ENCODE results near the gene P3R3URF.

P3R3URF gene

GRCh38 chr1:46210561-46210960, 34.3 kb upstream of the P3R3URF start:
- no peaks in the 10 kb centered on the region for H3K9me3 ChIP-seq (ENCODE audit: control insufficient read depth, insufficient read depth, low read length)
- no peak overlapping the region for H3K4me3 ChIP-seq (ENCODE audit: low read length)
- H3K27ac ChIP-seq (ENCODE audit: low read length) = no peak overlapping the region
- no peak for DNase-seq (ENCODE audit: low read depth, low spot score)
- 0 out of 2 replicates have a peak, but pooled peaks cover 2% of the 10 kb centered on the region for H3K4me1 ChIP-seq (ENCODE audit: control insufficient read depth, insufficient read depth, low read length)
- H3K27me3 ChIP-seq (ENCODE audit: control insufficient read depth, insufficient read depth, low read length) = no peaks in the 10 kb centered on the region
- no peaks in the 10 kb centered on the region for H3K36me3 ChIP-seq (ENCODE audit: control insufficient read depth, insufficient read depth, low read length)
- WGBS (ENCODE audit: insufficient coverage, insufficient read length) = no CpG with 5 or more reads among the region's 3 CpGs

DNA sequence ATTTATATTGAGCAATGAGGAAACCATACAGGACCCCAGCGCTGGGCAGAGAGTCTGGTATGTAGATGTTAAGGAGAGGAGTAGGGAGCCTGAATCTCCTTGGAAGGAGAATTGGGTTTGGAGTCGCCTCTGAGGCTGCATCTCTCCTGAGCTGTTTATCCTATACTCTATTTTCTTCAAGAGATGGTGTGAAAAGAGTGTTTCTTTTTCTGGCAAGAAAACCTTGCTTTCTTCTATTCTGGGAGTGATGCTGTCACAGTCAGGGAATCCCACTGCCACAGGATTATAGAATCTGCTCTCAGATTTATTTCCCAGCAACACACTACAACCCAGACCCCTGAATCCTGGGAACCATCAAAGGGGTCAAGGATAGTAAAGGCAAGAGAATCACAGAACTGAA, 30.1 kb upstream of the P3R3URF start:
- H3K36me3 ChIP-seq (ENCODE audit: control insufficient read depth, insufficient read depth, low read length) = no peaks in the 10 kb centered on the region
- WGBS (ENCODE audit: insufficient coverage, insufficient read length) = no CpG with 5 or more reads among the region's 2 CpGs

DNA sequence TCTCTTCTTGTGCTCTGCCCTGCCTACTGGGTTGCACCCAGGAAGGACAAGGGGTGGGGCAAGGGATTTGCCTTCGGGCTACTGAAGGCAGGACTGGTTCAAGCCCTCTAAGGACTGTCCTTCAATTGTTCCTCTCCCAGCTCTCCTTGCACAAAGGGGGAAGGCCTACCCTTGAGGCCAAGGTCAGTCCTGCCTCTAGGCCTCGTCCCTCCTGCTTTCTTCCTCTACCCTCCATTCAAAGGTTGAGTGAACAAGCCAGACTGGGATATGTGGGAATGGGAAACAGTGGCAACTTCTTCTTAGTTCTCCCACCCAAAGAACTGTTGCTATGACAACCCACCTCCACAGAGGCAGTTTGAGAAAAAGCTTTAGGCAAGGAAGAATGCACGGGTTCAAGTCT, 29.5 kb upstream of the P3R3URF start:
- Histone ChIP-seq H3K9me3 (ENCODE audit: control insufficient read depth, insufficient read depth, low read length) (no peaks in the 10 kb centered on the region), H3K4me1 (ENCODE audit: control insufficient read depth, insufficient read depth, low read length) (0 out of 2 replicates have a peak, but pooled peaks cover 2% of the 10 kb centered on the region), H3K36me3 (ENCODE audit: control insufficient read depth, insufficient read depth, low read length) (no peaks in the 10 kb centered on the region), H3K4me3 (ENCODE audit: low read length) (no peak overlapping the region), H3K27me3 (ENCODE audit: control insufficient read depth, insufficient read depth, low read length) (no peaks in the 10 kb centered on the region), H3K27ac (ENCODE audit: low read length) (no peak overlapping the region)
- no CpG with 5 or more reads among the region's 3 CpGs for WGBS (ENCODE audit: insufficient coverage, insufficient read length)
- no peak for DNase-seq (ENCODE audit: low read depth, low spot score)

More for the DNA sequence above, 30.1 kb upstream of the P3R3URF start:
- no peak overlapping the region for H3K27ac ChIP-seq (ENCODE audit: low read length)
- no peak overlapping the region for H3K4me3 ChIP-seq (ENCODE audit: low read length)
- DNase-seq (ENCODE audit: low read depth, low spot score) = no peak
- H3K4me1 ChIP-seq (ENCODE audit: control insufficient read depth, insufficient read depth, low read length) = 0 out of 2 replicates have a peak, but pooled peaks cover 2% of the 10 kb centered on the region
- H3K9me3 ChIP-seq (ENCODE audit: control insufficient read depth, insufficient read depth, low read length) = no peaks in the 10 kb centered on the region
- no peaks in the 10 kb centered on the region for H3K27me3 ChIP-seq (ENCODE audit: control insufficient read depth, insufficient read depth, low read length)

DNA sequence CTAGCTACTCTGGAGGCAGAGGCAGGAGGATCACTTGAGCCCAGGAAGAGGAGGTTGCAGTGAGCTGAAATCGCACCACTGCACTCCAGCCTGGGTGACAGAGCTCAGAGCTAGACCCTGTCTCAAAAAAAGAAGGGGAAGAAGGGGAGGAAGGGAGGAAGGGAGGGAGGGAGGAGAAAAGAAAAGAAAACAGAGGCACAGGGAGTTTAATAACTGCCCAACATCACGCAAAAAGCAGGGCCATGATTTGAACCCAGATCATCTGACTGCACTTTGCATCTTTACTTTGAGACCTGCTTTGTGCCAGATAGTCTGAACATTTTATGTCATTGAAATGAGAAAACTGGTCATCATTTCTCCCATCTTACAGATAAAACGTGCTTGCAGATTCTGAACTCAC, 28.9 kb upstream of the P3R3URF start:
- 0 out of 2 replicates have a peak, but pooled peaks cover 2% of the 10 kb centered on the region for H3K4me1 ChIP-seq (ENCODE audit: control insufficient read depth, insufficient read depth, low read length)
- H3K36me3 ChIP-seq (ENCODE audit: control insufficient read depth, insufficient read depth, low read length) = no peaks in the 10 kb centered on the region
- no peak overlapping the region for H3K27ac ChIP-seq (ENCODE audit: low read length)
- no peaks in the 10 kb centered on the region for H3K9me3 ChIP-seq (ENCODE audit: control insufficient read depth, insufficient read depth, low read length)
- no peak overlapping the region for H3K4me3 ChIP-seq (ENCODE audit: low read length)
- H3K27me3 ChIP-seq (ENCODE audit: control insufficient read depth, insufficient read depth, low read length) = no peaks in the 10 kb centered on the region
- no peak for DNase-seq (ENCODE audit: low read depth, low spot score)
- no CpG with 5 or more reads among the region's 3 CpGs for WGBS (ENCODE audit: insufficient coverage, insufficient read length)

DNA sequence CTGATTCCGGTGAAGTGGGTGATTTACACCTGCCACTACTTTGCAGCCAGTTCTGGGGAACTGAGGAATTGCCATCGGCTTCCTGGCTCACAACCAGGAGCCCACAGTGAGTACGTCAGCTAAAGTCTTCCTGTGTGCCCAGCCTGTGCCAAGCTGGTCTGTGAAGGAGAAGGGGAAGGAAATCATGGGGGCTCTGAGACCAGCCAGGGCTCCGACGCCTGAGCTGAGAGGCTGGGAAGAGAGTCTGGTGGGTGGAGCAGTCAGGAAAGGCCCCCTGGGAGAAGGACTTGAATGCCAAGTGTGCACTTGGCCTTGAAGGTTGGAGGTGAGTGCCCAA, 28.1 kb upstream of the P3R3URF start:
- Histone ChIP-seq H3K9me3 (ENCODE audit: control insufficient read depth, insufficient read depth, low read length) (no peaks in the 10 kb centered on the region), H3K27me3 (ENCODE audit: control insufficient read depth, insufficient read depth, low read length) (no peaks in the 10 kb centered on the region), H3K4me1 (ENCODE audit: control insufficient read depth, insufficient read depth, low read length) (0 out of 2 replicates have a peak, but pooled peaks cover 2% of the 10 kb centered on the region), H3K27ac (ENCODE audit: low read length) (no peak overlapping the region), H3K36me3 (ENCODE audit: control insufficient read depth, insufficient read depth, low read length) (no peaks in the 10 kb centered on the region), H3K4me3 (ENCODE audit: low read length) (no peak overlapping the region)
- WGBS (ENCODE audit: insufficient coverage, insufficient read length) = no CpG with 5 or more reads among the region's 5 CpGs
- DNase-seq (ENCODE audit: low read depth, low spot score) = no peak

- no peak for DNase-seq (ENCODE audit: low read depth, low spot score)
- WGBS (ENCODE audit: insufficient coverage, insufficient read length) = no CpG with 5 or more reads among the region's 14 CpGs
- no peaks in the 10 kb centered on the region for H3K36me3 ChIP-seq (ENCODE audit: control insufficient read depth, insufficient read depth, low read length)
- H3K27ac ChIP-seq (ENCODE audit: low read length) = no peak overlapping the region
- H3K27me3 ChIP-seq (ENCODE audit: control insufficient read depth, insufficient read depth, low read length) = no peaks in the 10 kb centered on the region
- H3K9me3 ChIP-seq (ENCODE audit: control insufficient read depth, insufficient read depth, low read length) = no peaks in the 10 kb centered on the region
- H3K4me1 ChIP-seq (ENCODE audit: control insufficient read depth, insufficient read depth, low read length) = 0 out of 2 replicates have a peak, but pooled peaks cover 2% of the 10 kb centered on the region
- H3K4me3 ChIP-seq (ENCODE audit: low read length) = peak overlapping the region; percentile 78; the same call in 1 of the 2 replicates
Observed at GRCh38 chr1:46203738-46204405, 27.6 kb upstream of the P3R3URF start.

- no peak overlapping the region for H3K27ac ChIP-seq (ENCODE audit: low read length)
- H3K4me3 ChIP-seq (ENCODE audit: low read length) = no peak overlapping the region
- H3K4me1 ChIP-seq (ENCODE audit: control insufficient read depth, insufficient read depth, low read length) = no peaks in the 10 kb centered on the region
- no peaks in the 10 kb centered on the region for H3K36me3 ChIP-seq (ENCODE audit: control insufficient read depth, insufficient read depth, low read length)
- no CpG with 5 or more reads among the region's 3 CpGs for WGBS (ENCODE audit: insufficient coverage, insufficient read length)
- DNase-seq (ENCODE audit: low read depth, low spot score) = no peak
- no peaks in the 10 kb centered on the region for H3K27me3 ChIP-seq (ENCODE audit: control insufficient read depth, insufficient read depth, low read length)
- H3K9me3 ChIP-seq (ENCODE audit: control insufficient read depth, insufficient read depth, low read length) = no peaks in the 10 kb centered on the region
Observed at GRCh38 chr1:46199233-46199749, 23.0 kb upstream of the P3R3URF start.

GRCh38 chr1:46197964-46198811, 21.9 kb upstream of the P3R3URF start, which contains the start of gene POMGNT1:
TSS of gene POMGNT1 (minus strand) at chr1:46198434. CDS start at chr1:46197821, 613 bp downstream.
- Histone ChIP-seq H3K4me1 (ENCODE audit: control insufficient read depth, insufficient read depth, low read length) (no peaks in the 10 kb centered on the region), H3K9me3 (ENCODE audit: control insufficient read depth, insufficient read depth, low read length) (no peaks in the 10 kb centered on the region), H3K27me3 (ENCODE audit: control insufficient read depth, insufficient read depth, low read length) (no peaks in the 10 kb centered on the region), H3K4me3 (ENCODE audit: low read length) (peak within 1 kb of the TSS; percentile 88), H3K36me3 (ENCODE audit: control insufficient read depth, insufficient read depth, low read length) (no peaks in the 10 kb centered on the region), H3K27ac (ENCODE audit: low read length) (no peak within 1 kb of the TSS)
- no CpG with 5 or more reads among the region's 67 CpGs for WGBS (ENCODE audit: insufficient coverage, insufficient read length)
- DNase-seq (ENCODE audit: low read depth, low spot score) = no peak

DNA sequence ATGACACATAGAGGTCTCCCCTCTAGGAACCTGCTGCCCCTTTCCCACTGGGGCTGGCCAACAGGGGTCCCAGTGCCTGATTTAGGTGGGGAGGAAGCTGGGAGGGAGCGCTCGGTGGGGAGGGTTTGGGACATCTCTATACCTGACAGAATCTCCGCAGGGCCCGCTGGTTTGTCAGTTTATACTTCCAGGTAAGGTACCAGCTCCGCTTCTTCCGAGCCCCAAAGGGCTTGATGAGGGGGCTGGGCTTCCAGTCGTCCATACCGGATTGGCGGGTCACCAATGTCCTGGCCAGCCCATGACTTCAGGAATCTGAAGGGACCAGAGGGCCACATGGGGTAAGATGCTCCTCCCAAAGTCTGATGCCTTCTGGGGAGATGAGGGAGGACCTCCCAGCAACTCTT, 21.3 kb upstream of the P3R3URF start:
- Histone ChIP-seq H3K36me3 (ENCODE audit: control insufficient read depth, insufficient read depth, low read length) (0 out of 2 replicates have a peak, but pooled peaks cover 4% of the 10 kb centered on the region), H3K27ac (ENCODE audit: low read length) (no peak overlapping the region), H3K4me1 (ENCODE audit: control insufficient read depth, insufficient read depth, low read length) (no peaks in the 10 kb centered on the region), H3K27me3 (ENCODE audit: control insufficient read depth, insufficient read depth, low read length) (no peaks in the 10 kb centered on the region), H3K4me3 (ENCODE audit: low read length) (peak overlapping the region; percentile 88; the same call in 1 of the 2 replicates), H3K9me3 (ENCODE audit: control insufficient read depth, insufficient read depth, low read length) (no peaks in the 10 kb centered on the region)
- no peak for DNase-seq (ENCODE audit: low read depth, low spot score)
- WGBS (ENCODE audit: insufficient coverage, insufficient read length) = no CpG with 5 or more reads among the region's 9 CpGs

DNA sequence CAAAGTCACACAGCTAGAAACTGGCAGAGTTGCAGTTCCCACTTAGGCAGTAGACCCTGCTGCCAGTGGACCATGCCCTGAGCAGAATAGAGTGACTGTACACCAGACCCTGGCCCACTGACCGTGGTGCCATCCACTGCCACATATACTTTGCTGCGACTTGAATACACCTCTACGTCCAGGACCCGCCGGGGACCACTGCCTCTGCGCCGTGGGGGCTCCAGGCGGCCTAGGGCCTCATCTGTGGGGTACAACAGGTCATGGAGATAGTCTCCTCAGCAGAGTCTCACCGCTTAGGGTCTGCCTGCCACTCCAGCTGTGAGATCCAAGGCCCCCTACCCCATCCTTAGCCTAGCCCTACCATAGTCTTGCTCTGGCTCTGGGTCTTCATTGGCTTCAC, 20.3 kb upstream of the P3R3URF start:
- Histone ChIP-seq H3K4me1 (ENCODE audit: control insufficient read depth, insufficient read depth, low read length) (no peaks in the 10 kb centered on the region), H3K27me3 (ENCODE audit: control insufficient read depth, insufficient read depth, low read length) (no peaks in the 10 kb centered on the region), H3K27ac (ENCODE audit: low read length) (no peak overlapping the region), H3K4me3 (ENCODE audit: low read length) (no peak overlapping the region), H3K36me3 (ENCODE audit: control insufficient read depth, insufficient read depth, low read length) (peaks cover 7% of the 10 kb centered on the region; the same call in 1 of the 2 replicates), H3K9me3 (ENCODE audit: control insufficient read depth, insufficient read depth, low read length) (no peaks in the 10 kb centered on the region)
- WGBS (ENCODE audit: insufficient coverage, insufficient read length) = no CpG with 5 or more reads among the region's 9 CpGs
- no peak for DNase-seq (ENCODE audit: low read depth, low spot score)

Data from iPS DF 6.9 (cell line).